Liver (tissue), 9 donors: ENCODE results near the gene AADAC. TPM values are rescaled to one million over a fixed set of nuclear protein-coding genes. Genes with fewer than 3 reads are reported as not detected.
A peak's percentile ranks its signal among the peaks of the same experiment; 100 is the strongest.
"Not testable (repeated sequence)": the region's sequence is repeated elsewhere in the genome, so short reads cannot be mapped to it uniquely, and the experiment has no call there.

ENCODE experiments used
- DNase-seq: peaks from one replicate; pipeline ENCODE4 v3.0.0-alpha.2; 2017; ENCODE audit warnings: low spot score
- H3K27ac ChIP-seq, 2 donors: one replicate each; pipeline ENCODE4 v1.7.0; 2013; ENCODE audit warnings: inconsistent platforms in 2 of 2, low read length in 2 of 2, control low read depth in 1 of 2, low read depth in 1 of 2, mild to moderate bottlenecking in 1 of 2
- H3K27me3 ChIP-seq, 4 donors: one replicate each; pipeline versions ENCODE4 v1.6.1 to v1.7.0; 2013; ENCODE audit warnings: low read length in 3 of 4, inconsistent platforms in 1 of 4, mild to moderate bottlenecking in 1 of 4, moderate library complexity in 1 of 4; ENCODE audit not compliant: control insufficient read depth in 4 of 4, insufficient read depth in 4 of 4
- H3K36me3 ChIP-seq, 4 donors: one replicate each; pipeline versions ENCODE4 v1.6.1 to v1.7.0; 2013; ENCODE audit warnings: low read length in 3 of 4, mild to moderate bottlenecking in 3 of 4, low read depth in 1 of 4, moderate library complexity in 1 of 4; ENCODE audit not compliant: control insufficient read depth in 4 of 4, insufficient read depth in 3 of 4
- H3K4me1 ChIP-seq, 4 donors: one replicate each; pipeline versions ENCODE4 v1.6.1 to v1.7.0; 2013; ENCODE audit warnings: low read length in 3 of 4, mild to moderate bottlenecking in 3 of 4, moderate library complexity in 1 of 4; ENCODE audit not compliant: control insufficient read depth in 4 of 4, insufficient read depth in 4 of 4
- H3K4me3 ChIP-seq, 3 donors: one replicate each; pipeline versions ENCODE4 v1.6.1 to v1.7.0; 2013; ENCODE audit warnings: low read length in 3 of 3, control low read depth in 1 of 3, low read depth in 1 of 3, mild to moderate bottlenecking in 1 of 3
- H3K9ac ChIP-seq, 2 donors: one replicate each; pipeline ENCODE4 v1.7.0; 2013; ENCODE audit warnings: low read length in 2 of 2, mild to moderate bottlenecking in 2 of 2, moderate library complexity in 2 of 2, control low read depth in 1 of 2, low read depth in 1 of 2
- H3K9me3 ChIP-seq, 4 donors: one replicate each; pipeline versions ENCODE4 v1.6.1 to v1.7.0; 2013; ENCODE audit warnings: low read length in 3 of 4; ENCODE audit not compliant: control insufficient read depth in 4 of 4
- ATF3 ChIP-seq: IDR thresholded peaks from 2 replicates; pipeline ENCODE4 v1.6.1; 2016; ENCODE audit warnings: antibody characterized with exemption
- CTCF ChIP-seq: fragments of 150-350 bp; IDR thresholded peaks from 2 replicates; pipeline ENCODE4 v1.5.1; 2017; ENCODE audit warnings: improper control_type of control experiment, low read depth, low read length; ENCODE audit not compliant: missing input control
- EGR1 ChIP-seq, 2 donors: IDR thresholded peaks; 2 replicates each; pipeline ENCODE4 v1.6.1; 2016 to 2018; ENCODE audit warnings: antibody characterized with exemption in 2 of 2, low read depth in 2 of 2
- FOXA1 ChIP-seq: IDR thresholded peaks from 2 replicates; pipeline ENCODE4 v1.6.1; 2016; ENCODE audit warnings: antibody characterized with exemption
- FOXA2 ChIP-seq: IDR thresholded peaks from 2 replicates; pipeline ENCODE4 v1.6.1; 2016; ENCODE audit warnings: antibody characterized with exemption
- HNF4A ChIP-seq, 2 donors: conservative IDR thresholded peaks; 2 replicates each; pipeline ENCODE4 v1.6.1; 2016; ENCODE audit warnings: antibody characterized with exemption in 2 of 2, mild to moderate bottlenecking in 2 of 2
- HNF4G ChIP-seq: IDR thresholded peaks from 2 replicates; pipeline ENCODE4 v1.6.1; 2016; ENCODE audit warnings: antibody characterized with exemption
- JUND ChIP-seq, 2 donors: IDR thresholded peaks; 2 replicates each; pipeline ENCODE4 v1.6.1; 2016; ENCODE audit warnings: antibody characterized with exemption in 2 of 2
- MAX ChIP-seq: IDR thresholded peaks from 2 replicates; pipeline ENCODE4 v1.6.1; 2016; ENCODE audit warnings: antibody characterized with exemption
- RAD21 ChIP-seq, 2 donors: IDR thresholded peaks; 2 replicates each; pipeline ENCODE4 v1.6.1; 2016; ENCODE audit warnings: antibody characterized with exemption in 2 of 2, mild to moderate bottlenecking in 2 of 2
- REST ChIP-seq: IDR thresholded peaks from 2 replicates; pipeline ENCODE4 v1.6.1; 2016; ENCODE audit warnings: antibody characterized with exemption, mild to moderate bottlenecking
- RXRA ChIP-seq, 2 donors: IDR thresholded peaks; 2 replicates each; pipeline ENCODE4 v1.6.1; 2017 to 2018; ENCODE audit warnings: antibody characterized with exemption in 2 of 2, mild to moderate bottlenecking in 1 of 2
- SP1 ChIP-seq: IDR thresholded peaks from 2 replicates; pipeline ENCODE4 v1.6.1; 2018; ENCODE audit warnings: antibody characterized with exemption, mild to moderate bottlenecking
- TAF1 ChIP-seq: conservative IDR thresholded peaks from 2 replicates; pipeline ENCODE4 v1.6.1; 2016; ENCODE audit warnings: antibody characterized with exemption, mild to moderate bottlenecking
- YY1 ChIP-seq: IDR thresholded peaks from 2 replicates; pipeline ENCODE4 v1.6.1; 2016; ENCODE audit warnings: antibody characterized with exemption, mild to moderate bottlenecking
- ZBTB33 ChIP-seq: IDR thresholded peaks from 2 replicates; pipeline ENCODE4 v1.6.1; 2016; ENCODE audit warnings: antibody characterized with exemption
- WGBS: extraction: QIAGEN DNeasy Blood & Tissue Kit; methylation state at CpG from one replicate; pipeline ENCODE4 v1.1.7; 2013; 5-methylcytosine and 5-hydroxymethylcytosine counted together
- polyA plus RNA-seq, 2 donors: library from polyadenylated mRNA; stranded (reverse) in 1 of 2; unstranded in 1 of 2; fragments of 200-250 nt in 1 of 2; fragments of >200 nt in 1 of 2; fragmentation: Nextera tagmentation in 1 of 2; extraction: Ambion mirVana in 1 of 2; gene quantifications; one replicate each; pipeline versions ENCODE4 v1.2.1 to v1.2.3, GENCODE V29; 2013 to 2015
- total RNA-seq, 2 donors: library from RNA; depleted of rRNA; stranded (reverse); fragments of >200 nt; gene quantifications; one replicate each; pipeline ENCODE4 v1.2.3, GENCODE V29; 2014
- donor health status: healthy.
- donor health status: healthy.
- donor health status: healthy.
- donor health status: healthy.
- donor health status: healthy.

AADAC gene
- total RNA-seq (100 to 1,000 TPM; 144 to 321 TPM), polyA plus RNA-seq (100 to 1,000 TPM; 278 to 285 TPM)

- 30% methylated on average over 4 of the region's 4 CpGs for WGBS
- peak within 1 kb of the TSS; percentile 75 to 77 for H3K27ac ChIP-seq
Measured at GRCh38 chr3:151813799-151814198, at the start of gene AADAC. AADAC (plus strand) TSS chr3:151814116; CDS start chr3:151814163, 47 bp downstream.

GRCh38 chr3:151764699-151765098, 49.2 kb upstream of the AADAC start:
- not testable (repeated sequence) for H3K27ac ChIP-seq, H3K36me3 ChIP-seq, H3K27me3 ChIP-seq, H3K9me3 ChIP-seq, H3K9ac ChIP-seq, H3K4me1 ChIP-seq, DNase-seq, H3K4me3 ChIP-seq
- WGBS, result 70% methylated on average over 1 of the region's 1 CpG

More at GRCh38 chr3:151813799-151814198, at the start of gene AADAC:
- H3K9me3 ChIP-seq, result no peaks in the 10 kb centered on the region
- TF ChIP-seq HNF4G (no peak), ATF3 (peak; percentile 60), RXRA (IDR thresholded peaks at IDR 0.05) (peak; percentile 84 to 87), EGR1 (IDR thresholded peaks at IDR 0.05; ENCODE audit: low read depth in 2 of 2) (no peak), REST (peak; percentile 83), HNF4A (conservative IDR thresholded peaks at IDR 0.05) (peak; percentile 56 to 75), MAX (peak; percentile 34), YY1 (peak; percentile 53), SP1 (peak; percentile 88), TAF1 (peak; percentile 94), FOXA1 (peak; percentile 12), ZBTB33 (peak; percentile 64), CTCF (no peak), JUND (IDR thresholded peaks at IDR 0.05) (peak; percentile 61 to 65), FOXA2 (no peak), RAD21 (IDR thresholded peaks at IDR 0.05) (peak; percentile 37 to 38)
- peaks cover 0 to 6% (median 2%) of the 10 kb centered on the region in 4 donors for H3K36me3 ChIP-seq
- peaks cover 2 to 24% (median 11%) of the 10 kb centered on the region in 4 donors for H3K4me1 ChIP-seq
- no peak for DNase-seq
- H3K4me3 ChIP-seq, result peak within 1 kb of the TSS; percentile 66 to 85 (median 73)
- H3K9ac ChIP-seq, result peak within 1 kb of the TSS; percentile 30 to 92
- no peaks in the 10 kb centered on the region for H3K27me3 ChIP-seq
